ENCODE data around the gene MYL12B.

The MYL12B gene

GRCh38 chr18:3248062-3248657 lies 13.8 kb upstream of the MYL12B start:
- peak overlapping the region; percentile 91 for H3K27ac ChIP-seq (ENCODE audit: low read length)
- H3K9me2 ChIP-seq (replicated peaks; ENCODE audit: insufficient read depth, low read length), result no peaks in the 10 kb centered on the region
- H3K9ac ChIP-seq (ENCODE audit: low read length), result peak overlapping the region; percentile 88
- H3K4me3 ChIP-seq (ENCODE audit: low read length), result peak overlapping the region; percentile 93
- peak; percentile 51 for DNase-seq
- no peaks in the 10 kb centered on the region for H3K27me3 ChIP-seq (replicated peaks; ENCODE audit: insufficient read depth, low read length)
- H3K9me3 ChIP-seq (replicated peaks; ENCODE audit: insufficient read depth, low read length), result no peaks in the 10 kb centered on the region
- H3K36me3 ChIP-seq (replicated peaks; ENCODE audit: insufficient read depth, low read length), result 0 out of 2 replicates have a peak, but pooled peaks cover 1% of the 10 kb centered on the region
- TF ChIP-seq CTCF (IDR thresholded peaks at IDR 0.05; ENCODE audit: low read length), result no peak
- TF ChIP-seq EZH2 (optimal IDR thresholded peaks at IDR 0.05; ENCODE audit: low read depth, low read length), result no peak
- no peak for TF ChIP-seq EZH2phosphoT487 (IDR thresholded peaks at IDR 0.05; ENCODE audit: low read length)
- peaks cover 20% of the 10 kb centered on the region for H3K4me1 ChIP-seq (ENCODE audit: low read length)
- H3F3A ChIP-seq (ENCODE audit: insufficient read depth, low read length), result peaks cover 20% of the 10 kb centered on the region
- H3K79me2 ChIP-seq (ENCODE audit: low read length), result peaks cover 55% of the 10 kb centered on the region
- no peak overlapping the region; the same call in 1 of the 2 replicates for H2AFZ ChIP-seq (ENCODE audit: low read length)
- H3K4me2 ChIP-seq (ENCODE audit: low read depth, low read length), result peak overlapping the region; percentile 92
- peaks cover 19% of the 10 kb centered on the region for H4K20me1 ChIP-seq (ENCODE audit: insufficient read depth, low read length)

- 0 out of 2 replicates have a peak, but pooled peaks cover 5% of the 10 kb centered on the region for H3K36me3 ChIP-seq (replicated peaks; ENCODE audit: insufficient read depth, low read length)
- peak; percentile 74 for DNase-seq
- H2AFZ ChIP-seq (ENCODE audit: low read length), result no peak overlapping the region
- H3K27ac ChIP-seq (ENCODE audit: low read length), result peak overlapping the region; percentile 91; the same call in 1 of the 2 replicates
- peak overlapping the region; percentile 88; the same call in 1 of the 2 replicates for H3K9ac ChIP-seq (ENCODE audit: low read length)
- H3K4me1 ChIP-seq (ENCODE audit: low read length), result peaks cover 20% of the 10 kb centered on the region
- no peaks in the 10 kb centered on the region for H3K9me3 ChIP-seq (replicated peaks; ENCODE audit: insufficient read depth, low read length)
- H3K27me3 ChIP-seq (replicated peaks; ENCODE audit: insufficient read depth, low read length), result no peaks in the 10 kb centered on the region
- H3K4me2 ChIP-seq (ENCODE audit: low read depth, low read length), result peak overlapping the region; percentile 92
- TF ChIP-seq EZH2 (optimal IDR thresholded peaks at IDR 0.05; ENCODE audit: low read depth, low read length) (no peak), EZH2phosphoT487 (IDR thresholded peaks at IDR 0.05; ENCODE audit: low read length) (no peak), CTCF (IDR thresholded peaks at IDR 0.05; ENCODE audit: low read length) (no peak)
- H3K79me2 ChIP-seq (ENCODE audit: low read length), result peaks cover 61% of the 10 kb centered on the region
- H4K20me1 ChIP-seq (ENCODE audit: insufficient read depth, low read length), result peaks cover 19% of the 10 kb centered on the region
- H3K9me2 ChIP-seq (replicated peaks; ENCODE audit: insufficient read depth, low read length), result no peaks in the 10 kb centered on the region
- H3K4me3 ChIP-seq (ENCODE audit: low read length), result peak overlapping the region; percentile 93
- peaks cover 20% of the 10 kb centered on the region for H3F3A ChIP-seq (ENCODE audit: insufficient read depth, low read length)
These were observed 13.1 kb upstream of the MYL12B start for GRCh38 chr18:3248658-3249359.

DNA sequence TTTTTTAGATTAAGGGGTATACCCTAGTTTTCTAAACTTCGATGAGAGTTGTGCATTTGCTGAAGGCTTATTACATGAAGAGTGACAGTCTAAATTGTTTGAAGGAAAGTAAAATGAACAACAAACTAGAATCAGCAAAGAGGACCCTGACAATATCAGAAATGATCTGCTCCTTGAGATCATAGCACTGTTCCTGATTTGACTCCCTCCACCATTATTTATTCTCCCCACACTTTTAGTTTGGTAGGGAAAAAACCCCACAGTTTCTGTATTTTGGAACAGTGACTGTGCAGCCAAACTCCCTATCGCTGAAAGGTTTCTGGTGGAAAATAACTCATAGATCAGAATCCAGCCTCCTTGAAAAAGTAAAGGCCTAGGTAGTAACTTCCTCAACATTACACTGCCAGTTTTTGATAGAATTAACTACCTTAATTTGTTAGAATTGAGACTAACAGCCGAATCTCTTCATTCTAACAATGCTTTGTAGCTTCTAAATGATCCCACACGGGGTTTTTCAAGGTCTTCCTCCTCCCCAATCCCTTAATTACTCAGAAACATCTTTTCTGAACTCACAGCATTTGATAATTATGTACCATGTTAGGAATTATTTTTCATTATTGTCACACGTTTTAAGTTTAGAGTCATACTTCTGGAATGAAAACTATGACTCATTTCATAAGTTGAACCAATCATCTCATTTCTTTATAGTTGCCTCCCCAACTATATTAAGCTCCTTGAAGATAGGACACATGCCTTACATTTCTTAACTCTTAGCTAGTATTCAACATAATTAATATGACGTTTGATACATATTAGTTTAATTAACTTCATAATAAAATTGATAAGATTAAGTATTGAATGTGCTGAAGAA lies 11.5 kb upstream of the MYL12B start:
- no peaks in the 10 kb centered on the region for H3K9me3 ChIP-seq (replicated peaks; ENCODE audit: insufficient read depth, low read length)
- H3K79me2 ChIP-seq (ENCODE audit: low read length), result peaks cover 64% of the 10 kb centered on the region
- H4K20me1 ChIP-seq (ENCODE audit: insufficient read depth, low read length), result peaks cover 19% of the 10 kb centered on the region
- H3K27me3 ChIP-seq (replicated peaks; ENCODE audit: insufficient read depth, low read length), result no peaks in the 10 kb centered on the region
- no peak for TF ChIP-seq EZH2phosphoT487 (IDR thresholded peaks at IDR 0.05; ENCODE audit: low read length)
- no peak for TF ChIP-seq CTCF (IDR thresholded peaks at IDR 0.05; ENCODE audit: low read length)
- no peak for TF ChIP-seq EZH2 (optimal IDR thresholded peaks at IDR 0.05; ENCODE audit: low read depth, low read length)
- no peak overlapping the region for H3K4me2 ChIP-seq (ENCODE audit: low read depth, low read length)
- no peak overlapping the region for H3K27ac ChIP-seq (ENCODE audit: low read length)
- H2AFZ ChIP-seq (ENCODE audit: low read length), result no peak overlapping the region
- no peak overlapping the region for H3K4me3 ChIP-seq (ENCODE audit: low read length)
- no peaks in the 10 kb centered on the region for H3K9me2 ChIP-seq (replicated peaks; ENCODE audit: insufficient read depth, low read length)
- peaks cover 18% of the 10 kb centered on the region for H3K36me3 ChIP-seq (replicated peaks; ENCODE audit: insufficient read depth, low read length)
- H3K4me1 ChIP-seq (ENCODE audit: low read length), result peaks cover 21% of the 10 kb centered on the region
- H3F3A ChIP-seq (ENCODE audit: insufficient read depth, low read length), result peaks cover 24% of the 10 kb centered on the region
- no peak for DNase-seq
- no peak overlapping the region for H3K9ac ChIP-seq (ENCODE audit: low read length)

Data from MM.1S (cell line).